Middle frontal gyrus (tissue), 1 donor: Measurements from ENCODE around the gene PCMTD2.
"Not testable (repeated sequence)": the region's sequence is repeated elsewhere in the genome, so short reads cannot be mapped to it uniquely, and the experiment has no call there.

Experiments
- DNase-seq: peaks from one replicate; pipeline ENCODE4 v3.0.0-alpha.2; 2015; ENCODE audit warnings: low spot score; ENCODE audit errors: extremely low spot score

The PCMTD2 gene

DNA sequence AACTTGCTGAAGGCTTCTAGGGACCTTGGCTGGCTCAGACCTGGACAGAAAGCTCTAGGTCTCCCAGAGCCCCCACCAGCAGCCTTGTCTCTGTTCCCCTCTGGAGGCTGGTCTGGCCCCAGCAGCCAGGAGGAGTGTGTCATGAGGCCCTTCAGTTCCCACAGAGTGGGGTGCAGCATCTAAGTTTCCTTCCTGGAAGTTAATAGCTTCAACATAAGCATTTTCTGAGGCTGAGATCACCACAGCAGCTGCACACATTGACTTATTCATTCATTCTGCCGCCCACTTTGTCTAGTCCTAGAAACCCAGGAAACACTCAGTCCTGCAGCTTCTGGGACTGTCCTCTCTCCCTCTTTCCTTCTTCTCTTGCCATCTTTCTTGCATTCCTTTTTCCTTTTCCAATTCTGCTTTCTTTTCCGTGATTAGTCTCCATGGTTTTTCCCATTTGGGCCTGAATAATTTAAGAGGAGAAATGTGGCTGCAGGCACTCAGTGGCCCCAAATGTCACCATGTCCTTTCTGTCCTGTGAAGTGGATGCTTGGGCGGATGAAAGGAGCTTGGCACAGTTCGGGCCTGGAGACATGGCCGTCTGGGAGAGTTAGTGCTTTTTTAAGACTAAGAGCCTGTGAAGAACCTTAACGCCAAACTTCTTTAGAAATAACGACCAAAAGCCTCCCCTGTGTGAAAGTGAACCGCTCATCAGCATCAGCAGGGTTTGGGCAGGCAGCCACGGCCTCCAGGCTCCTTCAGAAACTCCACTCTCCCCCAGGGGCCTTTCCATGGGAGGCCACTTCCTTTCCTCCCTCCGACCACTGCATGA lies 31.0 kb upstream of the PCMTD2 start:
- no peak for DNase-seq

DNA sequence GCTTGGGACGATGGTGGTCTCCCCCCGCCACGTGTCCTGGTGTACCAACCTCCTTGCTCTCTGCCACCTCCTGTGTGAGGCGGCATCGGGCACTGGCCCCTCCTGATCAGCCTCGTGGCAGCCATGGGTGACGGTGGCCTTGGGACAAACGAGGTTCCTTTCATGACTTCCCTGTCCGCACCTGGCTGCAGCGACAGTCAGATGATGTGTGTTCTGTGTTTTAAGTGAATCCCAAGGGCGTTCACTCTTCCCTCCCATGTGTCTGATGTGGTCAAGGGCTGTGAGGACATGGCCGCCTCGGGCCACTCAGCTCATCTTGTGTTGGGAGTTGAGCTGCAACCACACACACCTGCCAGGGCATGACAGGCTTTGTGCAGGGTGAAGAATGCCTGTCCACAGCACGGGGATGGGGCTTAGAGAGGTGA lies 30.4 kb upstream of the PCMTD2 start:
- no peak for DNase-seq

DNA sequence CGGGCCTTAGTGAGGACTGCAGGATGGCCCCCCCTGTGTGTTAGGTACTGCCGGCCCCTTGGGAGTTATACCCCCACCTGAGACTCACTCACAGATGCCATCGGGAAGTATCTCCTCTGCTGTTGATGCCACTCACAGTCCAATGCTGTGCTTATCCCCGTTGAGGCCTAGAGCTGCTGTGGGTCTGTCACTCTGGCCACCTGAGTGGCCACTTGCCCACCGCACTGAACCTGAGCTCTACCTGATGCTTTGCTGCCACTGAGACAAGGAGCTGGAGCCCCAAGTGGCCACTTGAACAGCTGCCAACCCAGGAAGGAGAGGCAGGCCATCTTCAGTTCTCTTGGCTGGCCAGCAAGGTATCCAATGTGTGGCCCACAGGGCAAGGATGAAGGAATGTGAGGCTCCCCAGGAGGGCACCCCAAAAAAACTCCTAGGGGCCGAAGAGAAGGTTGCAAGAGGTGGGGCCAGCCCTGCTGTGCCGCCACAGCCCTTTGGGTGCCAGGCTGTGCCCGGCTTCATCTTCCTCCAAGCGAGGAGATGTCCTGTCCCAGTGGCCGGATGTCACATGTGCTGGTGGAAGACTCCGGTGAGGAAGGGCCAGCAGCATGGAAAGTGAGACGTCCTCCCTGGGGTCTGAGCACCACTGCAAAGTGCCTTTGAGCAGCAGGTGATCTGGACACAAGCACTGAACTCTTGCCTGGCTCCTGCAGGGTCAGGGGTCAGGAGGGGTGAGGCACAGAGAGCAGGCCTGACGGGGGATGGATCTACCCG lies 29.5 kb upstream of the PCMTD2 start:
- DNase-seq: no peak

DNA sequence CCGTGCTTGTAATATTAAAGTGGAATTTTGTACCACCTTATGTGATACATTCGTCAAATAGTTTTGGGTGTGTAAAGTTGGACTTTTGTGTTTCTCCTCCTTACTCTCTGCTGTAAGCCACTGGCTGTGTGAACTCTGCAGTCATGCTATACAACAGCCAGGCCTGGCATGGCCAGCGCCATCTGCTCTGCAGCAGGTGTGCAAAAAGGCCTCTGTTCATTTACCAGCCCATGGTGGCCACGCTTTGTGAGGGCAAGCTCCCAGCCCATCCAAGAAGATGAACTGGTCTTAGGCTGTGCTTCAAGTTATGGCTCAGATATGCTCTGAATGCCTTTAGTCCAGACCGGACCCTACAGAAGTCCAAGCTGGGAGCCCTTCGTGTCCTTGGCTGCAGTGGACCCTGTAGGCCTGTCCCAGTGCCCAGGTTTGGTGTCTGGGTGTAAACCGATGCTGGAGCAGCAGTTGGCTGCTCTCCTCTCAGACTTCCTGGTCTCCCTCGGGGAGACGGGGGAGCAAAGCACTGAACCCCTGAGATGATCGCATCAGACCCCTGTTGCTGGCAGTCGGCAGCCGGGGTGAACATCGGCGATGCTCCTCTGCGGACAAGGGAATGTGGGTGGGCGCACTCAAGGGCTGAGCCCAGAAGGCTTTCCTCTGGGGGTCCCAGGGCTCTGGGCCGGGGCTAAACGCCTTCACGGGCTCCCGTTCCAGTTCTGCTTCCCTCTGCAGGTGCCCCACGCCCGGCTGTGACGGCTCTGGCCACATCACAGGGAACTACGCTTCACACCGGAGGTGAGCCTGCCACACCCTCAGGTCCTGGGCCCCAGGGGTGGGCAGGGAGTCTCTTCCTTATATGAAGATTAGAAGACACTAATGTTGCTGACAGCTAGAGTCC lies 28.6 kb upstream of the PCMTD2 start:
- DNase-seq: no peak

DNA sequence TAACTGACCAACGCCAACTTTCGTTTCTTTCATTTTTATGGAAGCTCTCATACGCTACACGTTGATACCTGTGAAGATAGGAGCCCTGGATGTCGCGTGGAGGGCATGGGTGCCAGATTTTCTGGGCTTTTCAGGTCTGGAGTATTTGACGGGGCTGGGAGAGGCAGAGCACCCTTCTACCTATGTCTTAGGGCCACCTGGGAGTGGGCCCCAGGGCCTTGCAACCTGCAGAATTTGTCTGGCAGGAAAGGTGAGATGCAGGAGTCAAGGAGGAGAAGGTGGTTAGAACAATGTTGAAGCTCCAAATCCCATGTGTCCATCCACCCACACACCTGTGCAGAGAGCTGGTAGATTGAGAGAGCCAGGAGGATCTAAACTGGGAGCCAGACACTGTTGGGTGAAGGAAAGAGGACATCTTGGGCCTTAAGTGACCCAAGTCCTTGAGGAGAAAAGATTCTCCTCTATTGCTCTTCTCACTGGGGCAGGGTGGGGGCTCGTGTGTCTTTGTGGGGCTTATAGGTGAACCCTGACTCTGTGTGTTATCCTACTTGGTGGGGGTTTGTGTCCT lies 27.4 kb upstream of the PCMTD2 start:
- DNase-seq: no peak

DNA sequence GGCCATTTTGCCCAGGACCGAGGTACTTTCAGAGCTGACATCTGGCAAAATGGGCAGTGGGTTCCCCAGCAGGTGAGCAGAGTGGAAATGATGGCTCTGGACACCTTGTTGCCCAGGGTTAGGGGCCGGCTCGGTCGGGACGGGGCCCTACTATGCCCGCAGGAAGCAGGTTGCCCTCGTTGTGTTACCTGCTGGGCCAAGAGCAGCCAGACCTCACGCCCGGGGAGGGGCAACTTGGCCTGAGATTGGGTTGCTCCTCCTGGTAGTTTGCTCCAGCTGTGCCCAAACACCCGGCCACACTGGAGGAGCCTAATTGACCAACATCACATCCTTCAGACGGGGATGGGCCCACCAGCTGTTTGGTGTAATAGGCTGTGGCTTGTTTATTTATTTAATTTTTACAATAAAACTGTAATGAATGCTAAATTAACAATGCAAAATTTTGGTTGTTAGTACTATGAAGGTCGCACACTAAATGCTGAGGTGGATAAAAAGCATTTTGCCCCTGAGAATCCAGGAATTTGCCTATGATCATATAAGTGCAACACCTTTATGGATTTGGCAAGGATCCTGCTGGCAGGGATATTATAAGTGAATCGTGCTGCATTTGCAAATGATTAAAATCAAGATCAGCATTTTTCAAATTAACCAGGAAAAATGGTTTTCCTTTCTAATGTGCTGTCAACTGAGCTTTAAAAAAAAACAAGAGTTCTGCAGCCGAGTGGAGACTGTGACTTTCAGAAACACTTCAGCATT lies 26.6 kb upstream of the PCMTD2 start:
- DNase-seq: no peak

DNA sequence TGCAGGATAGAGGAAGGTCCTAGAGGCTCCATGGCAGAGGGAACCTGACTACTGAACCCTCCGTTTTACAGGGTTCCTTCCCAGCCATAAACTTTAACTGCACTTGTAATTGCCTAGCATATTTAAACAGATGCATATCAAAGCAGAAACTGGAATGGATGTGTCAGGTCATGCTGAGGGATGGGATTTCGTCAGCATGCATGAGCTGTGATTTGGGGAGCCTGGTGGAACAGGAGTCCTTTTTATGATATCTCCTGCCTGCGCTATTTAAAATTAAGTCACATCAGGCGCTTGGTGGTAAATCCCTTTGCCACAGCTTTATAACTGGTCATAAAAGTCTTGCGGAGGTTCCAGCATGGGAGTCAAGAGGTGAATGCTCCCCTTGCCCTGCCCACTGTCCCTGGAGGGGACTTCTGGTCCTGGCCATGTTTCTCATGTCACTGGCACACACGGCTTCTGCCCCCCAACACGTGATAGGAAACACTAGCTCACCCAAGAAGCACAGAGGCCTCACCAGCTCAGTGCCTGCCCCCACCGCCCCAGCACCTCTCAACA lies 26.0 kb upstream of the PCMTD2 start:
- no peak for DNase-seq

DNA sequence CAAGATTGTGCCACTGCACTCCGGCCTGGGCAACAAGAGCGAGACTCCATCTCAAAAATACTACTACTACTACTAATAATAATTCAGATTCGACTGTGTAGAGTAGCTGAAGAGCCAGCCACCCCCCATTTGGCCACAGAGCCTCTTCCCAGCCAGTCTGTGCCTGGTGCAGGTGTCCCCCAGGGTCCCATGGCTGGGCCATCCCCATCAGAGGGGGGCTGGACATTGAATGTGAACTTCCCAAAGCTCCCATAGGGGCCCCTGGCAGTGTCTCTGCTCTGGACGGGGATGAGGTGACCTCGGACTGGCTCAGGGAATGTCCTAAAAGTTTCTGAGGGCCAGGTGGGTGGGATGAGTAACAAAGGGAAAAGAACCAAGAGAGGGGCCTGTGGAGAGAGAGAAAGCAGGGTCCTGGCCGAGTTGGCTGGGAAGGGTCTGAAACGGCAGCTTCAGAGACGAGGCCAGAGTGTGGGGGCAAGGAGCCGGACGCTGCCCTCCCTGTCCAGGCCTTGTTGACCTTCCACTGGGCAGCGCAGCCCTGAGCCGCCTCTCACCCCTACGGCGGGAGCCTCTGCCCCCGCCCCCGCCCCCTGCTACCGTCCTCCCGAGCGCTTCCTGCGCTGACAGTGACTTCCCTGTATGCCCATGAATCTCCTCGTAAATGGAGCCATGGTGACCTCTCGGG lies 24.9 kb upstream of the PCMTD2 start:
- no peak for DNase-seq

DNA sequence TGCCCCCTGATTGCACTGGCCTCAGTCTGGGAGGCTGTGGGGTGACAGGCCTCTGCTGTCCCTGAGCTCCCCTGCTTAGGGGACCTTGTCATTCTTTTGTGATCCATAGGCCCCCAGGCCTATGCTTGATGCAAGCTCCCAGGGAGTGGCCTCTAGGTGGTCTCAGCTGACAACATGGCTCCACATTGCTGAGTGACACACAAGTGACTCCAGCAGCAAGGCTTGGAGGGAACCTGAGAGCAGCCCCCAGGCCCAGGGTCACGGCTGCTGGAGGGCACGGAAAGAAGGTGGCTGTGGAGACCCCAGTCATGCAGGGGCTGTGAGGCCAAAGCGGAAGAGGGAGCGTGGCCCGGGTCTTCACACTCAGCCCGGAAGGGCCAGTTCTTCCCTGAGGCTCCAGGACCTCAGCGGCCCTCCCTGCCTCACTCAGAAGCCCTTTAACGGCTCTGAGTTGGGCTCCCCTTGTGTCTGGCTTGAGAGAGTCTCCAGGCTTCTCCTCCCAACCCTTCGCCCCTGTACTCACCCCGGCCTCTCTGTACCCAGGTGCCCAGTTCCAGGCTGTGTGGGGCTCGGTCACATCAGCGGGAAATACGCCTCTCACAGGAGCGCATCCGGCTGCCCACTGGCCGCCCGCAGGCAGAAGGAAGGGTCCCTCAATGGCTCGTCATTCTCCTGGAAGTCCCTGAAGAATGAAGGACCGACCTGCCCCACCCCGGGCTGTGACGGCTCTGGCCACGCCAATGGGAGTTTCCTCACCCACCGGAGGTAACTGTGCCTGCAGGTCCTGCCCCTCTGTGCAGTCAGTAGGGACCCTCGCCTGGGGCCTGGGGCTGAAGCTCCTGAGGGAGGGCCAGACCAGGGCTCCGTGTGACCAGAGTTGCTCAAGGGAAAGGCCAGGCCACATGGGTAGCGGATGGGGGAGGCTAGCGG lies 23.7 kb upstream of the PCMTD2 start:
- DNase-seq: no peak

DNA sequence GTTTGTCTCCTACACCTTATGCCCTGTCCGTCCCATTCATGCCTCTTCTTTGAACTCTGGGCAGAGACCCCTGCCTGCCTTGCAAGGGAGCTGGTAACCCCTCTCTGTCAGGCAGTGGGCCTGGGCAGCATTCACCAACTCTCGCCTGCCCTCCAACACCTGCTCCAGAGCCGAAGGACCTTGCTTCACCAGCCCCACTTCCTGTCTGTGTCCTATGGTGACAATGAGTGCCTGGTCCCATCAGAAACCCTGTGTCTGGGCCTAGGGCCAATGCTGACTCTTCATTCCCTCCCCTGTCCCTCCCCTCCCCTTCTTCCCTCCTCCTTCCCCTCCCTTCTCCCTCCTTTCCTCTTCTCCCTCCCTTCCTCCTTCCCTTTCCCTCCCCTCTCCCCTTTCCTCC lies 22.8 kb upstream of the PCMTD2 start:
- no peak for DNase-seq

DNA sequence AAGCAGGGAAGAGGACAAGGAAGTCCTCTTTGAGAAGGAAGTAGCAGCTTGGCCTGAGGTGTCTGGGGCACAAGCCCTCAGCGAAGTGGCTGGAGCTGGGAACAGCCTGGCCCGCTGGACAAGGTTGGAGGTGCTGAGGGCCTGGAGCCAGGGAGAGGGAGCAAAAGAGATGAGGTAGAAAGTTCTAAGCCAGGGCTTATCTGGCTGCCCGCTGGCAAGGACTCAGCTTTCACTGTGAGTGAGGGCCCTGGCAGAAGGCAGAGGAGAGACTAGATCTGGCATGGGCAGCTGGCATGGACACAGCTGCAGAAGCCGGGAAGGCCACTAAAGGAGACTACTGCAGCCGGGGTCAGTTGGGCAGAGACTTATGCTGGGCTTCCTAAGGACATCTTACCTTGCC lies 21.8 kb upstream of the PCMTD2 start:
- DNase-seq: no peak

DNA sequence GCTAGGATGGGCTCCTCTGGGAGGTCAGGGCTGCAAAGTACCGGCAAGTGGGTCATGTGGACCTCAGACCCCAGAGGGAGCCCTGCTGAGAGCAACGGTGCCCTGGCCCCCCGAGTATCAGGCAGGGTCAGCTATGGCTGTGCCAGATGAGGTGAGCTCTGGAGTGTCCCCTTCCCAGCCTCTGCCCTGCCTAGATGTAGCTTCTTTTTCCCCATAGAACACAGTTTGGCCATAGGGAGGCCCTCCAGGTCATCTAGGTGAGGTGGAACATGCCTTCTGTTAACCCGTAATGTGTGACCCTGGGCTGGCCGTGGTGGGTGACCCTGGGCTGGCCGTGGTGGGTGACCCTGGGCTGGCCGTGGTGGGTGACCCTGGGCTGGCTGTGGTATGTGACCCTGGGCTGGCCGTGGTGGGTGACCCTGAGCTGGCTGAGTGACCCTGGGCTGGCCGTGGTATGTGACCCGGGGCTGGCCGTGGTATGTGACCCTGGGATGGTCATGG lies 21.2 kb upstream of the PCMTD2 start:
- no peak for DNase-seq

DNA sequence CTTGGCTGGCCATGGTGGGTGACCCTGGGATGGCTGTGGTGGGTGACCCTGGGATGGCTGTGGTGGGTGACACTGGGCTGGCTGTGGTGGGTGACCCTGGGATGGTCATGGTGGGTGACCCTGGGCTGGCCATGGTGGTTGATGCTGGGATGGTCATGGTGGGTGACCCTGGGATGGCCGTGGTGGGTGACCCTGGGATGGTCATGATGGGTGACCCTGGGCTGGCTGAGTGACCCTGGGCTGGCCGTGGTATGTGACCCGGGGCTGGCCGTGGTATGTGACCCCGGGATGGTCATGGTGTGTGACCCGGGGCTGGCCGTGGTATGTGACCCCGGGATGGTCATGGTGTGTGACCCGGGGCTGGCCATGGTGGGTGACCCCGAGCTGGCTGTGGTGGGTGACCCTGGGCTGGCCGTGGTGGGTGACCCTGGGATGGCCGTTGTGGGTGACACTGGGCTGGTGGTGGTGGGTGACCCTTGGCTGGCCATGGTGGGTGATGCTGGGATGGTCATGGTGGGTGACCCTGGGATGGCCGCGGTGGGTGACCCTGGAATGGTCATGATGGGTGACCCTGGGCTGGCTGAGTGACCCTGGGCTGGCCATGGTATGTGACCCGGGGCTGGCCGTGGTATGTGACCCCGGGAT lies 20.5 kb upstream of the PCMTD2 start:
- DNase-seq: not testable (repeated sequence)

DNA sequence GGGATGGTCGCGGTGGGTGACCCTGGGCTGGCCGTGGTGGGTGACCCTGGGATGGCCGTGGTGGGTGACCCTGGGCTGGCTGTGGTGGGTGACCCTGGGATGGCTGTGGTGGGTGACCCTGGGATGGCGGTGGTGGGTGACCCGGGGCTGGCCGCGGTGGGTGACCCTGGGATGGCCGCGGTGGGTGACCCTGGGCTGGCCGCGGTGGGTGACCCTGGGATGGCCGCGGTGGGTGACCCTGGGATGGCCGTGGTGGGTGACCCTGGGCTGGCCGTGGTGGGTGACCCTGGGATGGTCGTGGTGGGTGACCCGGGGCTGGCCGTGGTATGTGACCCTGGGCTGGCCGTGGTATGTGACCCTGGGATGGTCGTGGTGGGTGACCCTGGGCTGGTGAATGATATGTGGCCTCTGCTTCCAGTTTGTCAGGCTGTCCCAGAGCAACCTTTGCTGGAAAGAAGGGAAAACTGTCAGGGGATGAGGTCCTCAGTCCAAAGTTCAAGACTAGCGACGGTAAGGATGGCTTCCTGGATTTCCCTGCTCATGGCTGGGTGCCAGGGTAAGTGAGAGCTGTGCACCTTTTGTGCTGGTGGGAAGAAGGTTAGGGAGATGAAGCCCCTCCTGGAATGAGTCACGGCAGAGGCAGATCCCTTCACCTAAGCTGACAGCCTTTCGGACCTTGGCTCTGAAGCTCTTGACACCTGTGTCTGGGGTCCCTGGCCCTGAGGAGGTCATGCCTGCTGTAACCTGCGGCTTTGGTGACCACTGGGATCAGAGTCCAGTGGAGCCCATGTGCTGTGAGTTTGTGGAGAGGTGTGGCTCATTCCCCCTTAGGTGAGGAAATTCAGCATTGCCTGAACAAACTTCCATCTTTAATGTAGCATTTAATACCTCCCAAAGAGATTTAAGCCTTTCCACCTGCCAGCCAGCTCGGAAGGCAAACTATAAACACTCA lies 19.1 kb upstream of the PCMTD2 start:
- DNase-seq: no peak

DNA sequence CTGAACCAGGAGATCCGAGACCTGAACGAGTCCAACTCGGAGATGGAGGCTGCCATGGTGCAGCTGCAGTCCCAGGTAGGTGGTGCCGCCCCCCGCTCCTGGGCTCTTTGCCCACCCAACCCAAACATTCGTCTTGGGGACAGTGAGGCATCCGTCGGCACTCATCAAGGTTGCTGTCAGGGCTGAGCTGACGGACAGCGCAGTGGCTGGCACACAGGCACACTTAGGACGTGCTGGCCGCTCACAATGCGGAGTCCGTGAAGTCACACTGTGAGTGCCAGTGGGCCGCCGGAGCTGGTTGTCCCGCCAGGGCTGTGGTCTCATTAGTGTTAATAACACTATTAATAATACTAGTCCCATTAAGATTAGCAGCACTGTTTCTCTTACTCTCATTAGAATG lies 18.2 kb upstream of the PCMTD2 start:
- DNase-seq: no peak

DNA sequence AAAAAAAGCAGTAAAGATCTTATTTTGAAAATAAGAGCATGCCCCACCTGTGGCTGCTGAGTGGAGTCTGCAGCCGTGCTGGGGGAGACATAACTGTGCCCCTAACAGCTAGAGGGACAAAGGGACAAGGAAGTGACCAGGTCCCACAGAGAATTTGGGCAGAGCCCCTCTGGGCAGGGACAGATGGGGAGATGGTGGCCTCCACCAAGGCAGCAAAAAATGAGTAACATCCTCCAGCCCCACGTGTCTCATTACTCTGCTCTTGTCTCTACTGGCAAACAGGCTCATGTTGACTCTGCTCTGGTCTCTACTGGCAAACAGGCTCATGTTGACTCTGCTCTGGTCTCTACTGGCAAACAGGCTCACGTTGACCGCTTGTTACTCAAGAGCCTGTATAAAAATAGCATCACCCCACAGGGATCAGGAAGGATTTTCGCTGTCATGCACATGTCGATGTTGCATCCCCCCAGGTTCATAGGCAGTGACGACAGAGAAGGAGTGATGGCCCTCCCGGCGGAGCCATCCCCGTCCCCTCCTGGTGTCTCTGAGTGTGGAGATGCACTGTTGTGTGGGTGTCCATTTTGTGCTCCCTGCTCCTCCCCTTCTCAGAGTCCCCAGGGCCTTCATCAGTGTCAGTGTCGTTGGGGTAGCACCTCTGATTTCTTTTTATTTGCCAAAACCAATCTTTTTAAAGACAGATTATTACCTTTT lies 17.3 kb upstream of the PCMTD2 start:
- DNase-seq: no peak
